GM23248 (cell line): ENCODE results near the gene CTCF. TPM values are rescaled to one million over a fixed set of nuclear protein-coding genes. Genes with fewer than 3 reads are reported as not detected.
"Not testable (repeated sequence)": the region's sequence is repeated elsewhere in the genome, so short reads cannot be mapped to it uniquely, and the experiment has no call there.

Experiments used
- DNase-seq: peaks from one replicate; pipeline ENCODE4 v3.0.0-alpha.2; 2015
- H2AFZ ChIP-seq: fragments of 200-600 bp; sonication (generic); 2 replicates; pipeline ENCODE4 v1.6.1; 2016; ENCODE audit warnings: antibody characterized with exemption
- H3F3A ChIP-seq: fragments of 200-600 bp; sonication (generic); 2 replicates; pipeline ENCODE4 v1.6.1; 2016; ENCODE audit warnings: mild to moderate bottlenecking, antibody characterized with exemption, mixed run types; ENCODE audit not compliant: insufficient read depth
- H3K27ac ChIP-seq: fragments of 200-600 bp; sonication (generic); 2 replicates; pipeline ENCODE4 v1.5.1; 2016; ENCODE audit warnings: mild to moderate bottlenecking
- H3K27me3 ChIP-seq: fragments of 200-600 bp; sonication (generic); replicated peaks from 2 replicates; pipeline ENCODE4 v1.6.1; 2016; ENCODE audit warnings: mild to moderate bottlenecking; ENCODE audit not compliant: insufficient read depth
- H3K36me3 ChIP-seq: fragments of 200-600 bp; sonication (generic); 2 replicates; pipeline ENCODE4 v1.6.1; 2016; ENCODE audit warnings: low read depth, mild to moderate bottlenecking
- H3K4me1 ChIP-seq: fragments of 200-600 bp; sonication (generic); 2 replicates; pipeline ENCODE4 v1.6.1; 2016; ENCODE audit warnings: mild to moderate bottlenecking; ENCODE audit not compliant: insufficient read depth
- H3K4me2 ChIP-seq: fragments of 200-600 bp; sonication (generic); one replicate; pipeline ENCODE4 v1.6.1; 2016; ENCODE audit warnings: mild to moderate bottlenecking; ENCODE audit not compliant: unreplicated experiment
- H3K4me3 ChIP-seq: fragments of 200-600 bp; sonication (generic); 2 replicates; pipeline ENCODE4 v1.5.1; 2016; ENCODE audit warnings: mild to moderate bottlenecking
- H3K79me2 ChIP-seq: fragments of 200-600 bp; sonication (generic); 2 replicates; pipeline ENCODE4 v1.6.1; 2016; ENCODE audit warnings: mild to moderate bottlenecking; ENCODE audit not compliant: insufficient read depth
- H3K9ac ChIP-seq: fragments of 200-600 bp; sonication (generic); 2 replicates; pipeline ENCODE4 v1.6.1; 2016; ENCODE audit warnings: mild to moderate bottlenecking
- H3K9me2 ChIP-seq: fragments of 200-600 bp; sonication (generic); 2 replicates; pipeline ENCODE4 v1.6.1; 2016; ENCODE audit warnings: mixed run types, mild to moderate bottlenecking, moderate library complexity; ENCODE audit not compliant: insufficient read depth
- H3K9me3 ChIP-seq: fragments of 200-600 bp; sonication (generic); one replicate; pipeline ENCODE4 v1.6.1; 2017; ENCODE audit warnings: low read depth
- H4K20me1 ChIP-seq: fragments of 200-600 bp; sonication (generic); 2 replicates; pipeline ENCODE4 v1.6.0; 2016; ENCODE audit not compliant: insufficient read depth
- EZH2 ChIP-seq: fragments of 200-600 bp; sonication (generic); IDR thresholded peaks from 2 replicates; pipeline ENCODE4 v1.6.1; 2018; ENCODE audit warnings: antibody characterized with exemption, mild to moderate bottlenecking; ENCODE audit not compliant: insufficient read depth, poor library complexity, severe bottlenecking
- EZH2phosphoT487 ChIP-seq: fragments of 200-600 bp; sonication (generic); IDR thresholded peaks from 2 replicates; pipeline ENCODE4 v1.6.1; 2018; ENCODE audit warnings: antibody characterized with exemption, moderate library complexity, mild to moderate bottlenecking, low read depth; ENCODE audit not compliant: insufficient read depth
- WGBS, 2 experiments: methylation state at CpG; one replicate each; pipeline ENCODE4 v1.1.6; 2015 to 2017; ENCODE audit warnings: low lambda C conversion rate in 2 of 2, low coverage in 1 of 2; ENCODE audit errors: missing lambda C conversion rate in 2 of 2; 5-methylcytosine and 5-hydroxymethylcytosine counted together
- in situ Hi-C: fragments of 300-500 bp; cut with MboI; formaldehyde crosslinking; loops from 2 replicates; pipeline ENCODE4 v1.15.0; 2020
- polyA plus RNA-seq: library from polyadenylated mRNA; unstranded; fragments of >200 nt; fragmentation: Nextera tagmentation; extraction: Ambion mirVana; gene quantifications from 2 replicates; pipeline ENCODE4 v1.2.1, GENCODE V29; 2016
- total RNA-seq: library from RNA; depleted of rRNA; stranded (reverse); fragments of >200 nt; shearing (Covaris generic); gene quantifications from 2 replicates; pipeline ENCODE4 v1.2.3, GENCODE V29; 2014; rRNA removed

The CTCF gene, protein sequence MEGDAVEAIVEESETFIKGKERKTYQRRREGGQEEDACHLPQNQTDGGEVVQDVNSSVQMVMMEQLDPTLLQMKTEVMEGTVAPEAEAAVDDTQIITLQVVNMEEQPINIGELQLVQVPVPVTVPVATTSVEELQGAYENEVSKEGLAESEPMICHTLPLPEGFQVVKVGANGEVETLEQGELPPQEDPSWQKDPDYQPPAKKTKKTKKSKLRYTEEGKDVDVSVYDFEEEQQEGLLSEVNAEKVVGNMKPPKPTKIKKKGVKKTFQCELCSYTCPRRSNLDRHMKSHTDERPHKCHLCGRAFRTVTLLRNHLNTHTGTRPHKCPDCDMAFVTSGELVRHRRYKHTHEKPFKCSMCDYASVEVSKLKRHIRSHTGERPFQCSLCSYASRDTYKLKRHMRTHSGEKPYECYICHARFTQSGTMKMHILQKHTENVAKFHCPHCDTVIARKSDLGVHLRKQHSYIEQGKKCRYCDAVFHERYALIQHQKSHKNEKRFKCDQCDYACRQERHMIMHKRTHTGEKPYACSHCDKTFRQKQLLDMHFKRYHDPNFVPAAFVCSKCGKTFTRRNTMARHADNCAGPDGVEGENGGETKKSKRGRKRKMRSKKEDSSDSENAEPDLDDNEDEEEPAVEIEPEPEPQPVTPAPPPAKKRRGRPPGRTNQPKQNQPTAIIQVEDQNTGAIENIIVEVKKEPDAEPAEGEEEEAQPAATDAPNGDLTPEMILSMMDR
- total RNA-seq (21.9 and 30.7 TPM in 2 replicates), polyA plus RNA-seq (19.6 and 19.9 TPM in 2 replicates)

DNA sequence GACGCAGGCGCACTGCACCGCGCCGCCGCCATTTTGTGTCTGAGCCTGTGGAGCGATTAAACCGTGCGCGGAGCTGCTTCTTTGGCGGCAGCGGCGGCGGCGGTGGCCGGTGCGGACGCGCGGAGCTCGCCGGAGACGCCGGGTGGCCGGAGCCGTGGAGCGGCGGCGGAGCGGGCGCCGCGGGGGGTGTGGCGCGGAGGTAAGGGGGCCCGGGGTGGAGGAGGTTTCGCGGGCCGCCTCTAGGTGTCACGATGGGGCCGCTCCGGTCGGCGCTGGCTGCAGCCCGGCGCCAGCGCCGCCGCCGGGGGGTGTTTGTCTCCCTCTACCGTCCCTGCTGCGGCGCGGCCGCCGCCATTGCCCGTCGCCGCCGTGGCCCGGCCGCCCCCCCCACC lies at the start of gene CTCF:
CTCF (plus strand) TSS at position 1 of the 392 bp plus-strand sequence. CDS start 48,307 bp downstream, outside the sequence.
- peaks cover 16% of the 10 kb centered on the region for H3K4me1 ChIP-seq
- H3K9me2 ChIP-seq, result no peaks in the 10 kb centered on the region
- in situ Hi-C loops, result no loop called here
- no peaks in the 10 kb centered on the region for H3K27me3 ChIP-seq
- peaks cover 24% of the 10 kb centered on the region for H3F3A ChIP-seq
- H3K4me2 ChIP-seq, result peak within 1 kb of the TSS; percentile 90
- peak within 1 kb of the TSS; percentile 99 for H3K9ac ChIP-seq
- peak within 1 kb of the TSS; percentile 96 for H2AFZ ChIP-seq
- peak; percentile 96 for DNase-seq
- H3K79me2 ChIP-seq, result peaks cover 60% of the 10 kb centered on the region
- H3K9me3 ChIP-seq, result no peaks in the 10 kb centered on the region
- peak within 1 kb of the TSS; percentile 94 for H3K4me3 ChIP-seq
- no peaks in the 10 kb centered on the region for H4K20me1 ChIP-seq
- H3K36me3 ChIP-seq, result no peaks in the 10 kb centered on the region
- 1 to 2% methylated on average over 19 of the region's 62 CpGs for WGBS, 2 experiments
- TF ChIP-seq EZH2phosphoT487, result no peak
- TF ChIP-seq EZH2, result no peak
- H3K27ac ChIP-seq, result peak within 1 kb of the TSS; percentile 98

DNA sequence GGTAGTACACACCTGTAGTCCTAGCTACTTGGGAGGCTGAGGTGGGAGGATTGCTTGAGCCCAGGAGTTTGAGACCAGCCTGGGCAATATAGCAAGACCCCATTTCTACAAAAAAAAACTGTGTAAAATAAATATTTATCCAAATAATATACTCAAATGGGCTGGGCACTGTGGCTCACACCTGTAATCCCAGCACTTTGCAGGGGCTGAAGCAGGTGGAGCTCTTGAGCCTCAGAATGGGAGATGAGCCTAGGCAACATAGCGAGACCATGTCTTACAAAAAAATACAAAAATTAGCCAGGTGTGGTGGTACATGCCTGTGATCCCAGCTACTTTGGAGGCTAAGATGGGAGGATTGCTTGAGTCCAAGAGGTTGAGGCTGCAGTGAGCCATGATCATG lies 48.4 kb upstream of the CTCF start:
- DNase-seq, in situ Hi-C loops, H3K79me2 ChIP-seq, H3K9ac ChIP-seq, H3K9me2 ChIP-seq, H3K27ac ChIP-seq, H3K36me3 ChIP-seq, H3K4me2 ChIP-seq, H3K9me3 ChIP-seq, H4K20me1 ChIP-seq, H3K4me3 ChIP-seq, H3K27me3 ChIP-seq, H2AFZ ChIP-seq: not testable (repeated sequence)
- H3F3A ChIP-seq, result peaks cover 18% of the 10 kb centered on the region; the same call in 1 of the 2 replicates
- H3K4me1 ChIP-seq, result peaks cover 12% of the 10 kb centered on the region
- WGBS, 2 experiments, result 100% methylated on average over 1 of the region's 1 CpG

DNA sequence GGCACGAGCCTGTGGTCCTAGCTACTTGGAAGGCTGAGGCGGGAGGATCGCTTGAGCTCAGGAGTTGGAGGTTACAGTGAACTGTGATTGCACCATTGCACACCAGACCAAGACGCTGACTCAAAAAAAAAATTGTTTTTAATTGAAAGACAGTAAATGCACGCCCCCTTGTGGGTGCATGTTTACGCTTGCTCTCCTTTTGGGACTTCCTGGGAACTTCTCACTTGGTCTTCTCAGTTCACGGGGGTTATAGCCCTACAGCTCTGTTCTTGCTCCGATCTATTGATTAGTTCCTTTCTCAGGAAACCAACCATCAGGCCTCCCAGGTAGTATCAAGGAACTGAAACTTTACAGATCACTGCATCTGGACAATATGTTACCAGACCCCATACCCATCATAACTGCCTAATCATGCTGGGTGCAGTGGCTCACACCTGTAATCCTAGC lies 47.9 kb upstream of the CTCF start:
- no peak overlapping the region for H2AFZ ChIP-seq
- no peaks in the 10 kb centered on the region for H3K27me3 ChIP-seq
- H3K9me2 ChIP-seq, result no peaks in the 10 kb centered on the region
- H3K79me2 ChIP-seq, result no peaks in the 10 kb centered on the region
- H3K4me2 ChIP-seq, result no peak overlapping the region
- H3K36me3 ChIP-seq, result no peaks in the 10 kb centered on the region
- no peaks in the 10 kb centered on the region for H4K20me1 ChIP-seq
- WGBS, 2 experiments, result 5 to 6% methylated on average over 8 of the region's 8 CpGs
- no peak overlapping the region for H3K27ac ChIP-seq
- no peak overlapping the region for H3K9ac ChIP-seq
- no peak for TF ChIP-seq EZH2
- no peak for TF ChIP-seq EZH2phosphoT487
- H3K9me3 ChIP-seq, result no peaks in the 10 kb centered on the region
- peaks cover 18% of the 10 kb centered on the region; the same call in 1 of the 2 replicates for H3F3A ChIP-seq
- in situ Hi-C loops, result no loop called here
- H3K4me1 ChIP-seq, result peaks cover 12% of the 10 kb centered on the region
- no peak overlapping the region for H3K4me3 ChIP-seq
- peak; percentile 92 for DNase-seq

DNA sequence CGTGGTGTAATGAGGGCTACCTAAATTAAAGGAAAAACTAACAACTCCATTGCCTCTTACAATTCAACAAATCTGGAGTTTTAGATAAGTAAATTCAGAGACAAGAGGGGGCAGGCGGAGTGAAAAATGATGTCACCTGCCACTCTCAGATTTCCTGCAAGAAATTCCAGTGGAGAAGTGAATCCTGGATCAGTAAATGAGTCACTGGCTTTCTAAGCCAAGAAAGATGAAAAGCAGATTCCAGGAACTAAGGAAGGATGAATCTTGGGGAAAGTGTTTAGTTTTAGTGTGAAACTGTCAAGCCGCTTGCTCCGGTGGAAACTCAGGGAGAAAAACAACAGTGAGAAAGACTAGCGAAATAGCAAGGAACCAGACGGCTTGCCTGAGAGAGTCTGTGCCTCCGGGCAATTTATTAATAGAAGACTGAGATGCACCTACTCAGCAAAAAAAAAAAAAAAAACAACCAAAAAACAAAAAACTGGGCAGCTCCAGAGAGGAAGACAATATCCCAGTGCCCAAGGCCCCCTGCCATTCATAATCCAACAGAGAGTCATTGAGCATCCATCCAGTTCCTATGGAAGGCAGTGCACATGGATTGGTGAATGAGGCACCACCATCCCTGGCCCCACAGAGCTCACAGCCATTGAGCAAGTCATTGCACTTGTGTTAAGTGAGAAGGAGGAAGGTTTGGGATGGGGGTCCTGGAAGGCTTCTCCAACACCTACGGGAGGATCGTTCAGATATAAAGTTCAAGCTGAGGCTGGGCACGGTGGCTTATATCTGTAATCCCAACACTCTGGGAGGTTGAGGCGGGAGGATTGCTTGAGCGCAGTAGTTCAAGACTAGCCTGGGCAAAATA lies 45.8 kb upstream of the CTCF start:
- Histone ChIP-seq H3K4me2 (peak overlapping the region; percentile 57), H3K4me3 (peak overlapping the region; percentile 33; the same call in 1 of the 2 replicates), H3K9me2 (no peaks in the 10 kb centered on the region), H3F3A (peaks cover 18% of the 10 kb centered on the region; the same call in 1 of the 2 replicates), H3K79me2 (no peaks in the 10 kb centered on the region), H3K9ac (peak overlapping the region; percentile 35; the same call in 1 of the 2 replicates), H3K9me3 (no peaks in the 10 kb centered on the region), H3K36me3 (no peaks in the 10 kb centered on the region), H3K4me1 (peaks cover 12% of the 10 kb centered on the region), H3K27me3 (no peaks in the 10 kb centered on the region), H4K20me1 (no peaks in the 10 kb centered on the region), H2AFZ (0 out of 2 replicates have a peak overlapping the region, but pooled peaks have one; percentile 4), H3K27ac (peak overlapping the region; percentile 22)
- 52 to 56% methylated on average over 12 of the region's 12 CpGs for WGBS, 2 experiments
- DNase-seq, result peak; percentile 73
- TF ChIP-seq EZH2phosphoT487, result no peak
- TF ChIP-seq EZH2, result no peak
- in situ Hi-C loops, result no loop called here
